Measurements from ENCODE around the gene B3GAT1. TPM values are rescaled to one million over a fixed set of nuclear protein-coding genes. Genes with fewer than 3 reads are reported as not detected.

Gene B3GAT1
- total and polyA plus RNA-seq, 4 donors, result 0.03 to 0.49 (median 0.27) TPM

DNA sequence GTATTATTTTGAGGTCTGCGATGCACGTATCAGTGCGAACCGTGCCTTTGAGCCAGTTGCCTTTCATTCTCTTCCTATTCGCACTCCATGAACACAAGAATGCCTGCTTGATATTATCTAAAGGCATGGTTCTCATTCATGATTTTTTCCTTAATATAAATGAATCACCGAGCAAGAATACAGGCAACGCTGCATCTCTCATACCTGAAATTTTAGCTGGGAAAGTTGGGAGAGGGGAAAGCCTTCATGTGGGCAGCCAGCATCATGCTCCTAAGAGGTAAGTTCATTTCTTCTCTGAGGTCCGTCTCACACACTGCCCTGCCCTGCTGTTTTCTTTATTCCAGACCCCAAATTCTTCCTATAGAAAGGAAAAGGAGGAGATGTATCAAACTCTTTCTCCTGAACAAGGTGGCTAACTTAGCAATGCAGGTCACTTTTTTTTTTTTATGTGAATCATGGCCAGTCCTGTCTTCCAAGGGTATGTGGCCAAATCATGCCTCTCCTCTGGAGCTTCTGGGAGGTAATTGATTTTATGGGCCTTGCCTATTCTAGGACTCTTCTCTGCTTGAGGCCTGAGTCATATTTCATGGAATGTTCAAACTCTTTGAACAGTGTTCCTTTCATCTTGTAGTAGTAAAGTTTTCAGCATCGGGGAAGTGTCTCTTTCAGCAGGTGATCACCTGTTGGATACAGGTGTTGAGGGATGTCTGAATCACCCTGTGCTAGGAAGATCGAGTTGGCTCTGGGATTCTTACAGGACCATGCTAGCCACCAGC, 77.1 kb downstream of the B3GAT1 start:
- Histone ChIP-seq H3K9me3 (ENCODE audit: control insufficient read depth in 4 of 4, insufficient read depth in 3 of 4, low read length in 3 of 4) (no peaks in the 10 kb centered on the region), H3K4me3 (no peak overlapping the region), H3K4me1 (ENCODE audit: control insufficient read depth in 5 of 5, insufficient read depth in 5 of 5, low read length in 5 of 5) (peaks cover 0 to 7% (median 3%) of the 10 kb centered on the region in 5 donors), H3K9ac (ENCODE audit: insufficient read depth in 1 of 2, low read length in 2 of 2) (no peak overlapping the region), H3K27ac (ENCODE audit: low read depth in 1 of 2, low read length in 1 of 2) (no peak overlapping the region), H3K36me3 (ENCODE audit: control insufficient read depth in 4 of 4, insufficient read depth in 4 of 4, low read length in 4 of 4) (no peaks in the 10 kb centered on the region), H3K27me3 (ENCODE audit: control insufficient read depth in 3 of 3, insufficient read depth in 3 of 3, low read length in 2 of 3) (peaks cover 0 to 32% (median 26%) of the 10 kb centered on the region in 3 donors)
- TF ChIP-seq, protein P1, sequence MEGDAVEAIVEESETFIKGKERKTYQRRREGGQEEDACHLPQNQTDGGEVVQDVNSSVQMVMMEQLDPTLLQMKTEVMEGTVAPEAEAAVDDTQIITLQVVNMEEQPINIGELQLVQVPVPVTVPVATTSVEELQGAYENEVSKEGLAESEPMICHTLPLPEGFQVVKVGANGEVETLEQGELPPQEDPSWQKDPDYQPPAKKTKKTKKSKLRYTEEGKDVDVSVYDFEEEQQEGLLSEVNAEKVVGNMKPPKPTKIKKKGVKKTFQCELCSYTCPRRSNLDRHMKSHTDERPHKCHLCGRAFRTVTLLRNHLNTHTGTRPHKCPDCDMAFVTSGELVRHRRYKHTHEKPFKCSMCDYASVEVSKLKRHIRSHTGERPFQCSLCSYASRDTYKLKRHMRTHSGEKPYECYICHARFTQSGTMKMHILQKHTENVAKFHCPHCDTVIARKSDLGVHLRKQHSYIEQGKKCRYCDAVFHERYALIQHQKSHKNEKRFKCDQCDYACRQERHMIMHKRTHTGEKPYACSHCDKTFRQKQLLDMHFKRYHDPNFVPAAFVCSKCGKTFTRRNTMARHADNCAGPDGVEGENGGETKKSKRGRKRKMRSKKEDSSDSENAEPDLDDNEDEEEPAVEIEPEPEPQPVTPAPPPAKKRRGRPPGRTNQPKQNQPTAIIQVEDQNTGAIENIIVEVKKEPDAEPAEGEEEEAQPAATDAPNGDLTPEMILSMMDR (IDR thresholded peaks at IDR 0.05; ENCODE audit: control extremely low read depth, extremely low read depth), result no peak
- no peak for ATAC-seq (ENCODE audit: insufficient read depth, low FRiP score)
- no peak for DNase-seq
- WGBS, 2 donors, result 93 to 97% methylated on average over 10 of the region's 10 CpGs

DNA sequence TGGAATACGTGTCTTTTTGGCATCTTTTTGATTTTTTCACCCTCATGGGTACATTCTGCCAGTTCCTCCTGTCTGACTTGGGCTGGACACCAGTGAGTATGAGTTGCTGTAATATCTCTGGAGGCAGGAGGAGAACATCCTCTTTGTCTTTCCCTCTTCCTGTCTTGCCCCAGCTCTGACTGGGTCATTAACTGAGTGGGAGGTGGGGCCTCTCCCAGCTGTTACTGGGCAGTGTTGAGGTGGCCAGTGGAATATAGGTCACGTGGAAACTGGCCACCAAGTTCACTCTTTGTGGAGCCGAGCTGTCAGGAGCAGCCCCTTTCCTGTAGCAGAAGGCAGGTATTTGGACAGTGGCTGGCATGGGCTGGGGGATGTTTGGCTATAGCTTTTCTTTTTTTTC, 78.1 kb downstream of the B3GAT1 start:
- WGBS, 2 donors, result 65 to 72% methylated on average over 3 of the region's 3 CpGs
- Histone ChIP-seq H3K36me3 (ENCODE audit: control insufficient read depth in 4 of 4, insufficient read depth in 4 of 4, low read length in 4 of 4) (no peaks in the 10 kb centered on the region), H3K27me3 (ENCODE audit: control insufficient read depth in 3 of 3, insufficient read depth in 3 of 3, low read length in 2 of 3) (peaks cover 0 to 33% (median 26%) of the 10 kb centered on the region in 3 donors), H3K9me3 (ENCODE audit: control insufficient read depth in 4 of 4, insufficient read depth in 3 of 4, low read length in 3 of 4) (no peaks in the 10 kb centered on the region), H3K27ac (ENCODE audit: low read depth in 1 of 2, low read length in 1 of 2) (no peak overlapping the region), H3K9ac (ENCODE audit: insufficient read depth in 1 of 2, low read length in 2 of 2) (no peak overlapping the region), H3K4me3 (no peak overlapping the region), H3K4me1 (ENCODE audit: control insufficient read depth in 5 of 5, insufficient read depth in 5 of 5, low read length in 5 of 5) (peaks cover 0 to 7% (median 3%) of the 10 kb centered on the region in 5 donors)
- no peak for DNase-seq
- TF ChIP-seq, protein P1 (IDR thresholded peaks at IDR 0.05; ENCODE audit: control extremely low read depth, extremely low read depth), result no peak
- no peak for ATAC-seq (ENCODE audit: insufficient read depth, low FRiP score)

DNA sequence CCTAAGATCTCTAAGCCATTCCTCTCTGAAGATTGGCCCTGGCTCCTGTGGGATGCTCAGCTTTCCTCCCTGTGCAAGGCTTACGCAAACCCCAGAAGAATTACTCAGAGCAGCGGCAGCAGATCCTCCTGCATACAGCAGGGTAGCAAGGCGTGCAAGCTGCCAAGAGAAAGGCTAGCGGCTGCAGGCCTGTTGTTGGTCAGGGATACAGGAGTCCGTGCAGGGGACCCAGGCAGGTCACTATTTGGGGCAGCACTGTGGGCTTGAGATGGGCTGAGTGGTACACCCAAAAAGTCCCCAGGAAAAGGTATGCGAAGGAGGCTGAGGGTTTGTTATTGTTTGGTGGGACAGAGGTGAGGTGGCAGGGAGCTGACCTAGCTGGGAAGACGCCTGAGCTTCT, 78.7 kb downstream of the B3GAT1 start:
- TF ChIP-seq, protein P1 (IDR thresholded peaks at IDR 0.05; ENCODE audit: control extremely low read depth, extremely low read depth), result no peak
- Histone ChIP-seq H3K36me3 (ENCODE audit: control insufficient read depth in 4 of 4, insufficient read depth in 4 of 4, low read length in 4 of 4) (no peaks in the 10 kb centered on the region), H3K4me3 (no peak overlapping the region), H3K9me3 (ENCODE audit: control insufficient read depth in 4 of 4, insufficient read depth in 3 of 4, low read length in 3 of 4) (no peaks in the 10 kb centered on the region), H3K9ac (ENCODE audit: insufficient read depth in 1 of 2, low read length in 2 of 2) (no peak overlapping the region), H3K27me3 (ENCODE audit: control insufficient read depth in 3 of 3, insufficient read depth in 3 of 3, low read length in 2 of 3) (peaks cover 0 to 33% (median 26%) of the 10 kb centered on the region in 3 donors), H3K27ac (ENCODE audit: low read depth in 1 of 2, low read length in 1 of 2) (no peak overlapping the region), H3K4me1 (ENCODE audit: control insufficient read depth in 5 of 5, insufficient read depth in 5 of 5, low read length in 5 of 5) (peaks cover 0 to 7% (median 3%) of the 10 kb centered on the region in 5 donors)
- DNase-seq (no peak), ATAC-seq (ENCODE audit: insufficient read depth, low FRiP score) (no peak)
- WGBS, 2 donors, result 80 to 85% methylated on average over 7 of the region's 7 CpGs
